Uterus (tissue), 4 donors: ENCODE results near the gene TJP2. TPM values are rescaled to one million over a fixed set of nuclear protein-coding genes. Genes with fewer than 3 reads are reported as not detected.

Experiments
- DNase-seq, 2 donors: peaks; one replicate each; pipeline ENCODE4 v3.0.0-alpha.2; 2019 to 2020
- H3K27ac ChIP-seq, 2 donors: fragments of 200-600 bp; sonication (generic); 1 replicate in 1 of 2; 2 replicates in 1 of 2; pipeline ENCODE4 v1.5.1; 2016 to 2018
- H3K27me3 ChIP-seq, 2 donors: fragments of 200-600 bp; sonication (generic); one replicate each; pipeline ENCODE4 v1.5.1; 2018 to 2019; ENCODE audit warnings: control low read depth in 1 of 2
- H3K36me3 ChIP-seq, 2 donors: fragments of 200-600 bp; sonication (generic); one replicate each; pipeline ENCODE4 v1.5.1; 2019; ENCODE audit warnings: control low read depth in 1 of 2
- H3K4me1 ChIP-seq, 2 donors: fragments of 200-600 bp; sonication (generic); one replicate each; pipeline ENCODE4 v1.5.1; 2018 to 2019; ENCODE audit warnings: control low read depth in 1 of 2
- H3K4me3 ChIP-seq, 2 donors: fragments of 200-600 bp; sonication (generic); 1 replicate in 1 of 2; 2 replicates in 1 of 2; pipeline ENCODE4 v1.5.1; 2018 to 2019; ENCODE audit warnings: mild to moderate bottlenecking in 1 of 2
- H3K9me3 ChIP-seq, 2 donors: fragments of 200-600 bp; sonication (generic); one replicate each; pipeline ENCODE4 v1.5.1; 2019; ENCODE audit warnings: control low read depth in 1 of 2
- CTCF ChIP-seq, 4 experiments: fragments of 200-600 bp in 2 of 4; fragments of 450-650 bp in 2 of 4; sonication (generic) in 2 of 4; IDR thresholded peaks; one replicate each; pipeline ENCODE4 v1.5.1; 2016 to 2019; ENCODE audit warnings: antibody characterized with exemption in 4 of 4, mild to moderate bottlenecking in 2 of 4, moderate library complexity in 1 of 4
- POLR2A ChIP-seq, 2 donors: fragments of 450-650 bp; IDR thresholded peaks; one replicate each; pipeline ENCODE4 v1.6.1; 2016; ENCODE audit warnings: antibody characterized with exemption in 2 of 2, mild to moderate bottlenecking in 1 of 2, moderate library complexity in 1 of 2
- intact Hi-C: fragments of 100-400 bp; cut with DNase I; formaldehyde crosslinking; loops from one replicate; pipeline ENCODE4 v1.15.1; 2023; ENCODE audit warnings: low total_unique reads
- total RNA-seq, 4 donors: library from RNA; depleted of rRNA in 3 of 4; stranded (reverse); fragments of >200 nt in 3 of 4; gene quantifications; one replicate each; pipeline versions ENCODE4 v1.1.0 to v1.2.4, GENCODE V29; 2014 to 2023
- donor health status: DM: yes; HTN: yes; CAD: no.

Gene TJP2
- total RNA-seq = 100 to 1,000 TPM in 1 of 4 donors, 10 to 100 TPM in 3; 38.6 to 110 (median 44.7) TPM

- peak within 1 kb of the TSS; percentile 78 to 81 for H3K27ac ChIP-seq
- peak; percentile 40 to 64 for DNase-seq
- H3K4me1 ChIP-seq = peaks cover 0 to 6% of the 10 kb centered on the region in 2 donors
- no peaks in the 10 kb centered on the region for H3K9me3 ChIP-seq
- no peaks in the 10 kb centered on the region for H3K36me3 ChIP-seq
- H3K27me3 ChIP-seq = no peaks in the 10 kb centered on the region
- TF ChIP-seq POLR2A (IDR thresholded peaks at IDR 0.05) = no peak
- TF ChIP-seq CTCF (IDR thresholded peaks at IDR 0.05) = no peak
- intact Hi-C loops = no loop called here
- peak within 1 kb of the TSS; percentile 48 to 57 for H3K4me3 ChIP-seq
Observed at GRCh38 chr9:69173891-69174615, at the start of gene TJP2. TSS of gene TJP2 (plus strand) at chr9:69174277. CDS start at chr9:69174373, 96 bp downstream.

- TF ChIP-seq POLR2A (IDR thresholded peaks at IDR 0.05) = no peak
- TF ChIP-seq CTCF (IDR thresholded peaks at IDR 0.05) = no peak
- peaks cover 0 to 6% of the 10 kb centered on the region in 2 donors for H3K4me1 ChIP-seq
- H3K27ac ChIP-seq = no peak overlapping the region
- peak in 1 of 2 donors; percentile 28 for DNase-seq
- no peak overlapping the region for H3K4me3 ChIP-seq
- no peaks in the 10 kb centered on the region for H3K9me3 ChIP-seq
- no peaks in the 10 kb centered on the region for H3K27me3 ChIP-seq
- intact Hi-C loops = no loop called here
- no peaks in the 10 kb centered on the region for H3K36me3 ChIP-seq
Observed at GRCh38 chr9:69130456-69131441, 43.3 kb upstream of the TJP2 start.

GRCh38 chr9:69131682-69132081 lies 42.4 kb upstream of the TJP2 start:
- Histone ChIP-seq H3K27ac (no peak overlapping the region), H3K9me3 (no peaks in the 10 kb centered on the region), H3K27me3 (no peaks in the 10 kb centered on the region), H3K4me1 (peaks cover 0 to 6% of the 10 kb centered on the region in 2 donors), H3K36me3 (no peaks in the 10 kb centered on the region), H3K4me3 (no peak overlapping the region)
- TF ChIP-seq CTCF (IDR thresholded peaks at IDR 0.05) (no peak), POLR2A (IDR thresholded peaks at IDR 0.05) (no peak)
- intact Hi-C loops = no loop called here
- DNase-seq = peak; percentile 34 to 61

- Histone ChIP-seq H3K27ac (peak overlapping the region in 1 of 2 donors; percentile 6), H3K4me1 (peaks cover 0 to 6% of the 10 kb centered on the region in 2 donors), H3K9me3 (no peaks in the 10 kb centered on the region), H3K36me3 (no peaks in the 10 kb centered on the region), H3K4me3 (no peak overlapping the region), H3K27me3 (no peaks in the 10 kb centered on the region)
- intact Hi-C loops = no loop called here
- DNase-seq = no peak
- no peak for TF ChIP-seq POLR2A (IDR thresholded peaks at IDR 0.05)
- no peak for TF ChIP-seq CTCF (IDR thresholded peaks at IDR 0.05)
Observed at GRCh38 chr9:69132361-69132760, 41.7 kb upstream of the TJP2 start.
